ENCODE measurements around the gene FAM161B.

DNA sequence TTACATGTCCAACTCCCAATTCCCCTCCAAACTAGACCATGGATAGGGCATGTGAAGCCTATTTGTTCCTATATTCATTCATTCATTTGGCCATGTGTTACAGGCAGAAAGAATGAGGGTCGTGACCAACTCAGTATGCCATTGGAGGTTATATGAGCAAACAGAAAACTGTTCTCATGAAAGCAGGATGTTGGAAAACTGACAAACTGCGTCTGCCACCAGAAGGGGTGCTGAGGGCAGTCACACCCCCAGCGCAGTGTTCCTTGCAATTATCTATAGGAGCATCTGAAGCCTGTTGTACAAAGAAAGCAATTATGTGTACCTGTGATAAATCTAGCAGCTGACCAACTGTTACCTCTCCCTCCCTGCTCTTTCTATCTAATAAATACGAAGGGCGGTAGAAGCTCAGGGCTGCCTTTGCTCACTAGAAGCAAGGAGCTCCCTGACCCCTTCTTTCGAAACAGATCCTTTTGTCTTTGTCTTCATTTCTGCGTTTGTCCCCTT lies 48.1 kb upstream of the FAM161B start:
- no peak for TF ChIP-seq SREBF2 (IDR thresholded peaks at IDR 0.05)
- TF ChIP-seq, protein P1, sequence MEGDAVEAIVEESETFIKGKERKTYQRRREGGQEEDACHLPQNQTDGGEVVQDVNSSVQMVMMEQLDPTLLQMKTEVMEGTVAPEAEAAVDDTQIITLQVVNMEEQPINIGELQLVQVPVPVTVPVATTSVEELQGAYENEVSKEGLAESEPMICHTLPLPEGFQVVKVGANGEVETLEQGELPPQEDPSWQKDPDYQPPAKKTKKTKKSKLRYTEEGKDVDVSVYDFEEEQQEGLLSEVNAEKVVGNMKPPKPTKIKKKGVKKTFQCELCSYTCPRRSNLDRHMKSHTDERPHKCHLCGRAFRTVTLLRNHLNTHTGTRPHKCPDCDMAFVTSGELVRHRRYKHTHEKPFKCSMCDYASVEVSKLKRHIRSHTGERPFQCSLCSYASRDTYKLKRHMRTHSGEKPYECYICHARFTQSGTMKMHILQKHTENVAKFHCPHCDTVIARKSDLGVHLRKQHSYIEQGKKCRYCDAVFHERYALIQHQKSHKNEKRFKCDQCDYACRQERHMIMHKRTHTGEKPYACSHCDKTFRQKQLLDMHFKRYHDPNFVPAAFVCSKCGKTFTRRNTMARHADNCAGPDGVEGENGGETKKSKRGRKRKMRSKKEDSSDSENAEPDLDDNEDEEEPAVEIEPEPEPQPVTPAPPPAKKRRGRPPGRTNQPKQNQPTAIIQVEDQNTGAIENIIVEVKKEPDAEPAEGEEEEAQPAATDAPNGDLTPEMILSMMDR (IDR thresholded peaks at IDR 0.05) = no peak
- no peak for TF ChIP-seq FOSB (CRISPR knock-in tag; IDR thresholded peaks at IDR 0.05)
- TF ChIP-seq CHD2 (IDR thresholded peaks at IDR 0.05; ENCODE audit: low read length, partially characterized antibody) = no peak
- TF ChIP-seq FOSL2 (IDR thresholded peaks at IDR 0.05) = no peak
- TF ChIP-seq FOSL2 (CRISPR knock-in tag; IDR thresholded peaks at IDR 0.05) = no peak
- TF ChIP-seq POLR2A (IDR thresholded peaks at IDR 0.05; ENCODE audit: low read length) = no peak
- no peak for TF ChIP-seq NFE2L2 (conservative IDR thresholded peaks at IDR 0.05; ENCODE audit: low read length)
- TF ChIP-seq, protein P2, sequence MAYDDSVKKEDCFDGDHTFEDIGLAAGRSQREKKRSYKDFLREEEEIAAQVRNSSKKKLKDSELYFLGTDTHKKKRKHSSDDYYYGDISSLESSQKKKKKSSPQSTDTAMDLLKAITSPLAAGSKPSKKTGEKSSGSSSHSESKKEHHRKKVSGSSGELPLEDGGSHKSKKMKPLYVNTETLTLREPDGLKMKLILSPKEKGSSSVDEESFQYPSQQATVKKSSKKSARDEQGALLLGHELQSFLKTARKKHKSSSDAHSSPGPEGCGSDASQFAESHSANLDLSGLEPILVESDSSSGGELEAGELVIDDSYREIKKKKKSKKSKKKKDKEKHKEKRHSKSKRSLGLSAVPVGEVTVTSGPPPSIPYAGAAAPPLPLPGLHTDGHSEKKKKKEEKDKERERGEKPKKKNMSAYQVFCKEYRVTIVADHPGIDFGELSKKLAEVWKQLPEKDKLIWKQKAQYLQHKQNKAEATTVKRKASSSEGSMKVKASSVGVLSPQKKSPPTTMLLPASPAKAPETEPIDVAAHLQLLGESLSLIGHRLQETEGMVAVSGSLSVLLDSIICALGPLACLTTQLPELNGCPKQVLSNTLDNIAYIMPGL (CRISPR knock-in tag; IDR thresholded peaks at IDR 0.05; ENCODE audit: borderline replicate concordance) = no peak
- no peak for TF ChIP-seq MAFK (IDR thresholded peaks at IDR 0.05; ENCODE audit: partially characterized antibody)
- TF ChIP-seq RNF2 (IDR thresholded peaks at IDR 0.05; ENCODE audit: borderline replicate concordance, low read depth) = no peak

Data from A549 (cell line).